HEK293 (cell line): Measurements from ENCODE around the gene HMCN1.

Source experiments
- CTCF ChIA-PET: fragments of 350-600 bp; formaldehyde crosslinking; extraction: SDS; loops from one replicate; lab custom pipeline; 2021; ENCODE audit warnings: antibody characterized with exemption; lab: Yijun Ruan, JAX
- POLR2A ChIA-PET: fragments of 300-600 bp; formaldehyde crosslinking; extraction: SDS; loops from one replicate; lab custom pipeline; 2020; ENCODE audit warnings: antibody characterized with exemption, inconsistent platforms; lab: Yijun Ruan, JAX
- H3K27ac ChIP-seq: fragments of 200-500 bp; sonication (Bioruptor generic); 2 replicates; pipeline ENCODE4 v1.5.1; 2014; ENCODE audit warnings: low read depth, low read length, control low read depth, inconsistent platforms; ENCODE audit errors: extremely low read depth
- H3K36me3 ChIP-seq, 2 experiments: fragments of 200-500 bp in 1 of 2; sonication (Bioruptor generic) in 1 of 2; 1 replicate in 1 of 2; 2 replicates in 1 of 2; pipeline ENCODE4 v1.5.1; 2014 to 2017; ENCODE audit warnings: inconsistent platforms in 2 of 2, low read length in 2 of 2; ENCODE audit not compliant: control insufficient read depth in 2 of 2, insufficient read depth in 1 of 2
- H3K4me1 ChIP-seq: fragments of 200-500 bp; sonication (Bioruptor generic); 2 replicates; pipeline ENCODE4 v1.5.1; 2014; ENCODE audit warnings: mild to moderate bottlenecking, low read length, inconsistent platforms; ENCODE audit not compliant: control insufficient read depth, insufficient read depth
- H3K4me3 ChIP-seq: 2 replicates; pipeline ENCODE4 v1.5.1; 2011; ENCODE audit warnings: low read depth, mild to moderate bottlenecking, control low read depth, low read length, moderate library complexity
- H3K9me3 ChIP-seq: fragments of 200-500 bp; sonication (Bioruptor generic); 2 replicates; pipeline ENCODE4 v1.5.1; 2014; ENCODE audit warnings: low read depth, low read length, inconsistent platforms; ENCODE audit not compliant: control insufficient read depth, insufficient read depth
- BCL11A ChIP-seq: fragments of 450-650 bp; formaldehyde crosslinking; IDR thresholded peaks from 2 replicates; pipeline ENCODE4 v1.5.1; 2016; ENCODE audit warnings: low read depth, missing biosample characterization, missing genetic modification characterization
- PRDM10 ChIP-seq: fragments of 450-650 bp; formaldehyde crosslinking; IDR thresholded peaks from 2 replicates; pipeline ENCODE4 v1.5.1; 2016; ENCODE audit warnings: missing biosample characterization, missing genetic modification characterization
- SCRT2 ChIP-seq: fragments of 450-650 bp; formaldehyde crosslinking; IDR thresholded peaks from 2 replicates; pipeline ENCODE4 v1.5.1; 2016; ENCODE audit warnings: missing biosample characterization, missing genetic modification characterization
- ZBTB21 ChIP-seq: fragments of 450-650 bp; formaldehyde crosslinking; IDR thresholded peaks from 2 replicates; pipeline ENCODE4 v1.5.1; 2017; ENCODE audit warnings: missing biosample characterization, missing genetic modification characterization
- ZNF112 ChIP-seq: fragments of 450-650 bp; formaldehyde crosslinking; IDR thresholded peaks from 2 replicates; pipeline ENCODE4 v1.5.0; 2017; ENCODE audit warnings: missing biosample characterization, missing genetic modification characterization
- ZNF221 ChIP-seq: fragments of 450-650 bp; formaldehyde crosslinking; IDR thresholded peaks from 2 replicates; pipeline ENCODE4 v1.5.1; 2017; ENCODE audit warnings: missing biosample characterization, missing genetic modification characterization, borderline replicate concordance
- ZNF23 ChIP-seq: fragments of 450-650 bp; formaldehyde crosslinking; IDR thresholded peaks from 2 replicates; pipeline ENCODE4 v1.5.1; 2016; ENCODE audit warnings: missing biosample characterization, missing genetic modification characterization, borderline replicate concordance
- ZNF24 ChIP-seq: fragments of 450-650 bp; formaldehyde crosslinking; IDR thresholded peaks from 2 replicates; pipeline ENCODE4 v1.5.1; 2016; ENCODE audit warnings: missing biosample characterization, missing genetic modification characterization
- ZNF341 ChIP-seq: fragments of 450-650 bp; formaldehyde crosslinking; IDR thresholded peaks from 2 replicates; pipeline ENCODE4; 2016; ENCODE audit warnings: low read depth, missing biosample characterization, missing genetic modification characterization
- ZNF354C ChIP-seq: fragments of 450-650 bp; formaldehyde crosslinking; IDR thresholded peaks from 2 replicates; pipeline ENCODE4 v1.5.1; 2016; ENCODE audit warnings: missing biosample characterization, missing genetic modification characterization, low read depth, borderline replicate concordance
- ZNF391 ChIP-seq: fragments of 450-650 bp; formaldehyde crosslinking; IDR thresholded peaks from 2 replicates; pipeline ENCODE4 v1.5.1; 2016; ENCODE audit warnings: low read depth, missing biosample characterization, missing genetic modification characterization, borderline replicate concordance
- ZNF433 ChIP-seq: fragments of 450-650 bp; formaldehyde crosslinking; IDR thresholded peaks from 2 replicates; pipeline ENCODE4 v1.5.1; 2016; ENCODE audit warnings: missing biosample characterization, missing genetic modification characterization, low read depth
- ZNF501 ChIP-seq: fragments of 450-650 bp; formaldehyde crosslinking; IDR thresholded peaks from 2 replicates; pipeline ENCODE4 v1.5.1; 2016; ENCODE audit warnings: missing biosample characterization, missing genetic modification characterization
- ZNF555 ChIP-seq: fragments of 450-650 bp; formaldehyde crosslinking; conservative IDR thresholded peaks from 2 replicates; pipeline ENCODE4 v1.5.1; 2017; ENCODE audit warnings: missing biosample characterization, mild to moderate bottlenecking, missing genetic modification characterization, inconsistent platforms
- ZNF558 ChIP-seq: fragments of 450-650 bp; formaldehyde crosslinking; IDR thresholded peaks from 2 replicates; pipeline ENCODE4 v1.5.1; 2016; ENCODE audit warnings: missing biosample characterization, missing genetic modification characterization
- ZNF654 ChIP-seq: fragments of 450-650 bp; formaldehyde crosslinking; IDR thresholded peaks from 2 replicates; pipeline ENCODE4 v1.5.1; 2016; ENCODE audit warnings: low read depth, missing biosample characterization, missing genetic modification characterization
- ZNF664 ChIP-seq: fragments of 450-650 bp; formaldehyde crosslinking; IDR thresholded peaks from 2 replicates; pipeline ENCODE4 v1.5.1; 2016; ENCODE audit warnings: missing biosample characterization, missing genetic modification characterization
- ZSCAN23 ChIP-seq: fragments of 450-650 bp; formaldehyde crosslinking; IDR thresholded peaks from 2 replicates; pipeline ENCODE4 v1.5.1; 2016; ENCODE audit warnings: missing biosample characterization, missing genetic modification characterization
- TF ChIP-seq, protein P1 (sequence below): fragments of 450-650 bp; formaldehyde crosslinking; IDR thresholded peaks from 2 replicates; pipeline ENCODE4 v1.5.1; 2016; ENCODE audit warnings: missing biosample characterization, missing genetic modification characterization
- TF ChIP-seq, protein P2 (sequence below): fragments of 450-650 bp; formaldehyde crosslinking; IDR thresholded peaks from 2 replicates; pipeline ENCODE4 v1.5.1; 2016; ENCODE audit warnings: missing biosample characterization, missing genetic modification characterization

Gene HMCN1

GRCh38 chr1:186043296-186043695, 309.1 kb downstream of the HMCN1 start:
- H3K36me3 ChIP-seq: no peaks in the 10 kb centered on the region
- ChIA-PET POLR2A (no interaction called here), CTCF (no interaction called here)
- no peak overlapping the region for H3K27ac ChIP-seq
- no peak for TF ChIP-seq ZNF24 (tag by site-specific recombination)
- H3K4me1 ChIP-seq: no peaks in the 10 kb centered on the region
- H3K4me3 ChIP-seq: no peak overlapping the region
- H3K9me3 ChIP-seq: no peaks in the 10 kb centered on the region

DNA sequence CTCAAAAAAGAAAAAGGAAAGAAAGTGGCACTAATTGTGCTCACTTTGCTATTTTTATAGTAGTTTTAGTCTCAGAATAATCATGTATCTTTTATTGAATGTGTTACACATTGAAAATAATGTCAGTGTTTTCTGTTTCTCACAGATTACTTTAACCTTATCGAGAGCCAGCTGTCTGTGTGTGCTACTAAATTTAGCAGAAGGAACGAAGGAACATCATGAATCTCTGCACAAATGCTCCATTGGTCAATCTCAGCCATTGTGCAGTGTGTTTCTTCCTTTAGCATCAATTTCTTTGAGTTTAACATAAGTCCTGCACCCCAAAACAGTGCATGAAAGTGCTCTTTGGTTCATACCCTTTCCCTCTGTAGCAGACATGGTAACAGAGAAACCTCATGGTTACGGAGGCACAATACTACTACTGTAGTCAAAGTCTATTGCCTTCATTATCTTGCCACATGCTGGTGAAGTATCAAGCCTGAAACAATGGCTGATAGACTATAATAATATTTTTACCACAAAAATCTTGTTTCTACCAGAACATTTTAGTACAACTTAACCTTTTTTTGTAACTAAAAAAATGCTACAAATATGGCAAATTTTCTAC, 310.0 kb downstream of the HMCN1 start:
- CTCF ChIA-PET: no interaction called here
- H3K4me3 ChIP-seq: no peak overlapping the region
- H3K4me1 ChIP-seq: no peaks in the 10 kb centered on the region
- no peak overlapping the region for H3K27ac ChIP-seq
- no peaks in the 10 kb centered on the region for H3K9me3 ChIP-seq
- no peak for TF ChIP-seq ZNF664
- TF ChIP-seq, protein P1, sequence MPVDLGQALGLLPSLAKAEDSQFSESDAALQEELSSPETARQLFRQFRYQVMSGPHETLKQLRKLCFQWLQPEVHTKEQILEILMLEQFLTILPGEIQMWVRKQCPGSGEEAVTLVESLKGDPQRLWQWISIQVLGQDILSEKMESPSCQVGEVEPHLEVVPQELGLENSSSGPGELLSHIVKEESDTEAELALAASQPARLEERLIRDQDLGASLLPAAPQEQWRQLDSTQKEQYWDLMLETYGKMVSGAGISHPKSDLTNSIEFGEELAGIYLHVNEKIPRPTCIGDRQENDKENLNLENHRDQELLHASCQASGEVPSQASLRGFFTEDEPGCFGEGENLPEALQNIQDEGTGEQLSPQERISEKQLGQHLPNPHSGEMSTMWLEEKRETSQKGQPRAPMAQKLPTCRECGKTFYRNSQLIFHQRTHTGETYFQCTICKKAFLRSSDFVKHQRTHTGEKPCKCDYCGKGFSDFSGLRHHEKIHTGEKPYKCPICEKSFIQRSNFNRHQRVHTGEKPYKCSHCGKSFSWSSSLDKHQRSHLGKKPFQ (tag by site-specific recombination): no peak
- POLR2A ChIA-PET: no interaction called here
- no peaks in the 10 kb centered on the region for H3K36me3 ChIP-seq

- TF ChIP-seq ZNF112 (tag by site-specific recombination) (no peak), ZSCAN23 (tag by site-specific recombination) (no peak), ZNF23 (tag by site-specific recombination) (no peak), ZBTB21 (tag by site-specific recombination) (no peak), ZNF433 (no peak), BCL11A (tag by site-specific recombination) (no peak), SCRT2 (tag by site-specific recombination) (no peak), ZNF501 (no peak), ZNF221 (tag by site-specific recombination) (no peak), ZNF341 (tag by site-specific recombination) (no peak), ZNF391 (tag by site-specific recombination) (no peak)
- Histone ChIP-seq H3K9me3 (no peaks in the 10 kb centered on the region), H3K4me1 (no peaks in the 10 kb centered on the region), H3K27ac (no peak overlapping the region), H3K36me3 (no peaks in the 10 kb centered on the region), H3K4me3 (no peak overlapping the region)
- CTCF ChIA-PET: no interaction called here
- POLR2A ChIA-PET: no interaction called here
Measured at GRCh38 chr1:186046437-186047211, 312.4 kb downstream of the HMCN1 start.

- H3K36me3 ChIP-seq: no peaks in the 10 kb centered on the region
- H3K4me3 ChIP-seq: no peak overlapping the region
- ChIA-PET POLR2A (no interaction called here), CTCF (no interaction called here)
- H3K9me3 ChIP-seq: no peaks in the 10 kb centered on the region
- H3K27ac ChIP-seq: no peak overlapping the region
- H3K4me1 ChIP-seq: no peaks in the 10 kb centered on the region
- TF ChIP-seq, protein P2, sequence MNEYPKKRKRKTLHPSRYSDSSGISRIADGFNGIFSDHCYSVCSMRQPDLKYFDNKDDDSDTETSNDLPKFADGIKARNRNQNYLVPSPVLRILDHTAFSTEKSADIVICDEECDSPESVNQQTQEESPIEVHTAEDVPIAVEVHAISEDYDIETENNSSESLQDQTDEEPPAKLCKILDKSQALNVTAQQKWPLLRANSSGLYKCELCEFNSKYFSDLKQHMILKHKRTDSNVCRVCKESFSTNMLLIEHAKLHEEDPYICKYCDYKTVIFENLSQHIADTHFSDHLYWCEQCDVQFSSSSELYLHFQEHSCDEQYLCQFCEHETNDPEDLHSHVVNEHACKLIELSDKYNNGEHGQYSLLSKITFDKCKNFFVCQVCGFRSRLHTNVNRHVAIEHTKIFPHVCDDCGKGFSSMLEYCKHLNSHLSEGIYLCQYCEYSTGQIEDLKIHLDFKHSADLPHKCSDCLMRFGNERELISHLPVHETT (tag by site-specific recombination): no peak
- no peak for TF ChIP-seq ZNF555 (tag by site-specific recombination)
- no peak for TF ChIP-seq ZNF558
- no peak for TF ChIP-seq PRDM10 (tag by site-specific recombination)
- no peak for TF ChIP-seq ZNF354C
- no peak for TF ChIP-seq ZNF654 (tag by site-specific recombination)
Measured at GRCh38 chr1:186050360-186050759, 316.2 kb downstream of the HMCN1 start.
